ENCODE measurements around the gene LAMP1. TPM values are rescaled to one million over a fixed set of nuclear protein-coding genes. Genes with fewer than 3 reads are reported as not detected.
"Not testable (repeated sequence)": the region's sequence is repeated elsewhere in the genome, so short reads cannot be mapped to it uniquely, and the experiment has no call there.

Gene LAMP1
- total RNA-seq, 2 experiments from 2014 or later, result 12.2 to 24.6 TPM

GRCh38 chr13:113258321-113259054 is 38.6 kb upstream of the LAMP1 start:
- DNase-seq (ENCODE audit: low spot score), result no peak
- TF ChIP-seq EZH2phosphoT487 (IDR thresholded peaks at IDR 0.05; ENCODE audit: borderline replicate concordance, low read depth, low read length) (no peak), CTCF (conservative IDR thresholded peaks at IDR 0.05; ENCODE audit: low read length) (no peak)
- Histone ChIP-seq H3K4me1 (ENCODE audit: insufficient read depth, low read length, poor library complexity, severe bottlenecking) (no peaks in the 10 kb centered on the region), H3K9me3 (ENCODE audit: low read length) (no peaks in the 10 kb centered on the region), H2AFZ (ENCODE audit: low read length) (no peak overlapping the region), H4K20me1 (ENCODE audit: insufficient read depth, low read length) (no peaks in the 10 kb centered on the region), H3K4me2 (ENCODE audit: low read length) (no peak overlapping the region), H3K9me2 (ENCODE audit: insufficient read depth, low read length) (no peaks in the 10 kb centered on the region), H3K4me3 (ENCODE audit: low read depth, low read length, poor library complexity, severe bottlenecking) (no peak overlapping the region), H3K36me3 (ENCODE audit: insufficient read depth, low read length) (peaks cover 60% of the 10 kb centered on the region), H3K79me2 (ENCODE audit: insufficient read depth, low read depth, low read length) (no peaks in the 10 kb centered on the region), H3K27ac (ENCODE audit: low read depth, low read length, poor library complexity, severe bottlenecking) (no peak overlapping the region)
- CTCF ChIA-PET (ENCODE audit: unreplicated experiment), result no interaction called here
- POLR2A ChIA-PET, result interaction anchor here (0.7 to 0.9 kb wide), 2 partner anchors 158 to 224 kb away, joined by 3 to 4 read pairs; no protein-coding TSS in a partner anchor
- intact Hi-C loops (cut with micrococcal nuclease; ENCODE audit: unreplicated experiment), result no loop called here
- no TSS peak for BruUV-seq (replicated peaks)

- no peaks in the 10 kb centered on the region for H3K4me1 ChIP-seq (ENCODE audit: insufficient read depth, low read length, poor library complexity, severe bottlenecking)
- no peaks in the 10 kb centered on the region for H3K79me2 ChIP-seq (ENCODE audit: insufficient read depth, low read depth, low read length)
- no peak for DNase-seq (ENCODE audit: low spot score)
- H3K4me3 ChIP-seq (ENCODE audit: low read depth, low read length, poor library complexity, severe bottlenecking), result no peak overlapping the region
- no peaks in the 10 kb centered on the region for H4K20me1 ChIP-seq (ENCODE audit: insufficient read depth, low read length)
- ChIA-PET POLR2A (no interaction called here), CTCF (ENCODE audit: unreplicated experiment) (no interaction called here)
- no peak overlapping the region for H3K27ac ChIP-seq (ENCODE audit: low read depth, low read length, poor library complexity, severe bottlenecking)
- H3K9me2 ChIP-seq (ENCODE audit: insufficient read depth, low read length), result no peaks in the 10 kb centered on the region
- no TSS peak for BruUV-seq (replicated peaks)
- H2AFZ ChIP-seq (ENCODE audit: low read length), result no peak overlapping the region
- H3K9me3 ChIP-seq (ENCODE audit: low read length), result no peaks in the 10 kb centered on the region
- no peak for TF ChIP-seq CTCF (conservative IDR thresholded peaks at IDR 0.05; ENCODE audit: low read length)
- TF ChIP-seq EZH2phosphoT487 (IDR thresholded peaks at IDR 0.05; ENCODE audit: borderline replicate concordance, low read depth, low read length), result no peak
- intact Hi-C loops (cut with micrococcal nuclease; ENCODE audit: unreplicated experiment), result no loop called here
- peaks cover 58% of the 10 kb centered on the region for H3K36me3 ChIP-seq (ENCODE audit: insufficient read depth, low read length)
- no peak overlapping the region for H3K4me2 ChIP-seq (ENCODE audit: low read length)
Measured at GRCh38 chr13:113260996-113261395, 36.0 kb upstream of the LAMP1 start.

GRCh38 chr13:113263016-113263415 is 34.0 kb upstream of the LAMP1 start:
- POLR2A ChIA-PET; H3K4me2 ChIP-seq (ENCODE audit: low read length); intact Hi-C loops (cut with micrococcal nuclease; ENCODE audit: unreplicated experiment); H4K20me1 ChIP-seq (ENCODE audit: insufficient read depth, low read length); H3K4me3 ChIP-seq (ENCODE audit: low read depth, low read length, poor library complexity, severe bottlenecking); BruUV-seq (replicated peaks); H3K4me1 ChIP-seq (ENCODE audit: insufficient read depth, low read length, poor library complexity, severe bottlenecking); H3K9me3 ChIP-seq (ENCODE audit: low read length); DNase-seq (ENCODE audit: low spot score); H3K9me2 ChIP-seq (ENCODE audit: insufficient read depth, low read length); CTCF ChIA-PET (ENCODE audit: unreplicated experiment); H2AFZ ChIP-seq (ENCODE audit: low read length); H3K79me2 ChIP-seq (ENCODE audit: insufficient read depth, low read depth, low read length); H3K27ac ChIP-seq (ENCODE audit: low read depth, low read length, poor library complexity, severe bottlenecking): not testable (repeated sequence)
- peaks cover 39% of the 10 kb centered on the region for H3K36me3 ChIP-seq (ENCODE audit: insufficient read depth, low read length)

All from OCI-LY7 (cell line).